SU-DHL-6 (cell line): ENCODE measurements around the gene PUDP.

Experiments used
- H2AFZ ChIP-seq: fragments of 200-600 bp; sonication (generic); 2 replicates; pipeline ENCODE4 v1.6.1; 2014; ENCODE audit warnings: low read depth, mild to moderate bottlenecking, moderate library complexity, mixed read lengths, antibody characterized with exemption, low read length; ENCODE audit not compliant: severe bottlenecking
- H3F3A ChIP-seq: fragments of 200-600 bp; shearing (Covaris generic); 2 replicates; pipeline ENCODE4 v1.6.0; 2016; ENCODE audit warnings: antibody characterized with exemption, mild to moderate bottlenecking; ENCODE audit not compliant: insufficient read depth
- H3K27ac ChIP-seq: fragments of 200-600 bp; sonication (generic); 2 replicates; pipeline ENCODE4 v1.5.1; 2016; ENCODE audit warnings: low read depth, mild to moderate bottlenecking, low read length, moderate library complexity, mixed read lengths
- H3K27me3 ChIP-seq: fragments of 200-600 bp; sonication (generic), shearing (Covaris generic); 2 replicates; pipeline ENCODE4 v1.6.0; 2014; ENCODE audit warnings: mild to moderate bottlenecking, low read length
- H3K36me3 ChIP-seq: fragments of 200-600 bp; sonication (generic); 2 replicates; pipeline ENCODE4 v1.6.1; 2014; ENCODE audit warnings: mild to moderate bottlenecking, low read length, mixed read lengths
- H3K4me2 ChIP-seq: fragments of 300-600, 200-600 bp; shearing (Covaris generic), sonication (generic); 2 replicates; pipeline ENCODE4 v1.6.0; 2014; ENCODE audit warnings: low read length, low read depth, mild to moderate bottlenecking; ENCODE audit not compliant: poor library complexity, severe bottlenecking
- H3K4me3 ChIP-seq: fragments of 200-600 bp; sonication (generic); 2 replicates; pipeline ENCODE4 v1.5.1; 2014; ENCODE audit warnings: antibody characterized with exemption, low read length, mild to moderate bottlenecking, mixed read lengths; ENCODE audit not compliant: insufficient read depth, poor library complexity, severe bottlenecking
- H3K79me2 ChIP-seq: fragments of 200-600 bp; sonication (generic); 2 replicates; pipeline ENCODE4 v1.6.1; 2014; ENCODE audit warnings: mild to moderate bottlenecking, low read length, moderate library complexity; ENCODE audit not compliant: insufficient read depth
- H3K9ac ChIP-seq: fragments of 200-600 bp; sonication (generic); 2 replicates; pipeline ENCODE4 v1.7.0; 2014; ENCODE audit warnings: mild to moderate bottlenecking, low read length
- H3K9me2 ChIP-seq: fragments of 200-600 bp; sonication (generic); replicated peaks from 2 replicates; pipeline ENCODE4 v1.6.1; 2014; ENCODE audit warnings: low read length; ENCODE audit not compliant: insufficient read depth
- H3K9me3 ChIP-seq: fragments of 200-600 bp; sonication (generic); 2 replicates; pipeline ENCODE4 v1.6.1; 2014; ENCODE audit warnings: low read length, mixed read lengths; ENCODE audit not compliant: insufficient read depth
- H4K20me1 ChIP-seq: fragments of 200-600 bp; sonication (generic); 2 replicates; pipeline ENCODE4 v1.6.1; 2014; ENCODE audit warnings: low read depth, mild to moderate bottlenecking, antibody characterized with exemption, low read length, moderate library complexity, mixed read lengths
- CTCF ChIP-seq: fragments of 200-600 bp; sonication (generic); IDR thresholded peaks from one replicate; pipeline ENCODE4 v1.5.1; 2017; ENCODE audit warnings: antibody characterized with exemption, mild to moderate bottlenecking, low read length, moderate library complexity; ENCODE audit not compliant: insufficient read depth, poor library complexity, severe bottlenecking
- EZH2phosphoT487 ChIP-seq: fragments of 200-600 bp; sonication (generic), shearing (Covaris generic); conservative IDR thresholded peaks from 2 replicates; pipeline ENCODE4 v1.6.1; 2018; ENCODE audit warnings: mild to moderate bottlenecking, antibody characterized with exemption, low read length, moderate library complexity, mixed read lengths

PUDP gene

GRCh38 chrX:7073336-7073735 is 74.6 kb downstream of the PUDP start:
- Histone ChIP-seq H3K9ac (no peak overlapping the region), H3K27me3 (no peaks in the 10 kb centered on the region), H4K20me1 (no peaks in the 10 kb centered on the region), H2AFZ (no peak overlapping the region), H3F3A (no peaks in the 10 kb centered on the region), H3K9me2 (no peaks in the 10 kb centered on the region), H3K4me2 (no peak overlapping the region), H3K9me3 (no peaks in the 10 kb centered on the region), H3K27ac (no peak overlapping the region), H3K4me3 (no peak overlapping the region), H3K36me3 (no peaks in the 10 kb centered on the region), H3K79me2 (no peaks in the 10 kb centered on the region; the same call in 1 of the 2 replicates)
- TF ChIP-seq CTCF (no peak), EZH2phosphoT487 (no peak)

GRCh38 chrX:7072856-7073255 is 75.1 kb downstream of the PUDP start:
- no peak overlapping the region for H3K27ac ChIP-seq
- H2AFZ ChIP-seq = no peak overlapping the region
- H3K79me2 ChIP-seq = no peaks in the 10 kb centered on the region; the same call in 1 of the 2 replicates
- H4K20me1 ChIP-seq = no peaks in the 10 kb centered on the region
- no peaks in the 10 kb centered on the region for H3F3A ChIP-seq
- H3K9me3 ChIP-seq = no peaks in the 10 kb centered on the region
- no peak overlapping the region for H3K9ac ChIP-seq
- H3K36me3 ChIP-seq = no peaks in the 10 kb centered on the region
- H3K4me2 ChIP-seq = no peak overlapping the region
- TF ChIP-seq EZH2phosphoT487 = no peak
- no peak for TF ChIP-seq CTCF
- H3K4me3 ChIP-seq = no peak overlapping the region
- no peaks in the 10 kb centered on the region for H3K9me2 ChIP-seq
- no peaks in the 10 kb centered on the region for H3K27me3 ChIP-seq

- H3K9me3 ChIP-seq = no peaks in the 10 kb centered on the region
- no peak overlapping the region for H3K9ac ChIP-seq
- no peaks in the 10 kb centered on the region for H3K27me3 ChIP-seq
- H3K79me2 ChIP-seq = 0 out of 2 replicates have a peak, but pooled peaks cover 7% of the 10 kb centered on the region
- H3K27ac ChIP-seq = no peak overlapping the region
- H3K4me3 ChIP-seq = no peak overlapping the region
- no peaks in the 10 kb centered on the region for H4K20me1 ChIP-seq
- no peaks in the 10 kb centered on the region for H3F3A ChIP-seq
- H3K4me2 ChIP-seq = no peak overlapping the region
- H3K36me3 ChIP-seq = no peaks in the 10 kb centered on the region
- no peak for TF ChIP-seq EZH2phosphoT487
- TF ChIP-seq CTCF = no peak
- no peaks in the 10 kb centered on the region for H3K9me2 ChIP-seq
- H2AFZ ChIP-seq = no peak overlapping the region
Observed at GRCh38 chrX:7071390-7071789, 76.6 kb downstream of the PUDP start.
